DMS 273 (cell line): ENCODE measurements around the gene PBRM1.

Experiments used
- DNase-seq: peaks from one replicate; lab custom pipeline; 2025; ENCODE audit not compliant: unreplicated experiment; lab: John Stamatoyannopoulos, UW

PBRM1 gene

GRCh38 chr3:52525680-52526561, 159.8 kb downstream of the PBRM1 start:
- DNase-seq: no peak

GRCh38 chr3:52524752-52525679, 160.7 kb downstream of the PBRM1 start:
- DNase-seq: no peak

GRCh38 chr3:52524258-52524751, 161.4 kb downstream of the PBRM1 start:
- DNase-seq: no peak

- DNase-seq: no peak
Measured at GRCh38 chr3:52523386-52524257, 162.1 kb downstream of the PBRM1 start.

GRCh38 chr3:52522651-52523251, 163.0 kb downstream of the PBRM1 start:
- no peak for DNase-seq

GRCh38 chr3:52521881-52522650, 163.6 kb downstream of the PBRM1 start:
- no peak for DNase-seq

- DNase-seq: no peak
Measured at GRCh38 chr3:52521488-52521824, 164.3 kb downstream of the PBRM1 start.

- no peak for DNase-seq
Measured at GRCh38 chr3:52520716-52521487, 164.8 kb downstream of the PBRM1 start.

- no peak for DNase-seq
Measured at GRCh38 chr3:52520141-52520667, 165.5 kb downstream of the PBRM1 start.

GRCh38 chr3:52519445-52520140, 166.1 kb downstream of the PBRM1 start:
- DNase-seq: no peak

- DNase-seq: no peak
Measured at GRCh38 chr3:52518723-52519444, 166.8 kb downstream of the PBRM1 start.

- no peak for DNase-seq
Measured at GRCh38 chr3:52517796-52518722, 167.7 kb downstream of the PBRM1 start.

GRCh38 chr3:52516509-52517195, 169.1 kb downstream of the PBRM1 start:
- no peak for DNase-seq

- no peak for DNase-seq
Measured at GRCh38 chr3:52515192-52515591, 170.5 kb downstream of the PBRM1 start.

GRCh38 chr3:52514576-52514975, 171.1 kb downstream of the PBRM1 start:
- no peak for DNase-seq

- DNase-seq: no peak
Measured at GRCh38 chr3:52513281-52513680, 172.4 kb downstream of the PBRM1 start.
